CD4-positive, alpha-beta T cell treated with Interleukin-6 for 4 hours (primary cell): ENCODE data around the gene CLDND2.
"Not testable (repeated sequence)": the region's sequence is repeated elsewhere in the genome, so short reads cannot be mapped to it uniquely, and the experiment has no call there.

Experiments used
- DNase-seq: peaks from one replicate; pipeline ENCODE4 v3.0.0-alpha.2; 2020; ENCODE audit warnings: mixed read lengths

The CLDND2 gene

DNA sequence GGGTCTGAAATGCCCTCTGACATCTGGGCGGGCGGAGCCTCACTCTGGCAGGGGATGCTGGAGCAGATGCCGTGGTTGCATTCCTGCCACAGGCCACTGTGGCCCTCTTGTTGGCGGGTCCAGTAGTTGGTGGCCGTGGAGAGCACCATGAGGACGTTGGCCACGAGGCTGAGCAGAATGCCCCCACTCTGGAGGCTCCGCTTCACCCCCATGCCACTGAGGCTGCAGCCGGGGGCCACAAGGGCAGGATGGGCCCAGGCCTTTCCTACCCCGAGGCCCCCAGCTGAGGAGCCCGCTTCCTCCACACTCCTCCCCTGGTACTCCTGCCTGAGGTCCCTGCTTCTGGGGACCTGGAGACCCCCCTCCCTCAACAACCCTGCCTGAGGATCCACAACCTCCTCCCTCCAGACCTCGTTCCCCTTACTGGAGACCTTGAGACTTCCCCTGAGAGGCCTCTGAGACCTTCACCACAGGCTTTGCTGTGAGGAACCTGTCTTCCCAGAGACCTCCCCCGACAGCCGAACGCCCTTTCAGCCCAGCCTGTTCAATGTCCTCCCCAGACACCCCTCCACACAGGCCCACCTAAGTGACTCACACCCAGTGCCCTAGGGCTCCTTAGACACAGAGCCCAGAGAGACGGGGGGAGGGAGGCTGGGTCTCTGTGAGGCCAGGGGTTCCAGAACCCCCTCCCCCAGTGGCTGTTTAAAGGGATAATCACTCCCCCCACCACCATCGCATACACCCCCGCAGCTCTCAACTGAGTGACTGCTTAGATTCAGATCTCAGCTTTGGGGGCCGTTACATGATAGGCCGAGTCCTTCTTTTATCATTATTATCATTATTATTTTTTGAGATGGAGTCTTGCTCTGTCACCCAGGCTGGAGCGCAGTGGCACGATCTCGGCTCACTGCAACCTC lies at the start of gene CLDND2:
TSS of gene CLDND2 (minus strand) at position 638 of the 917 bp plus-strand sequence. CDS start at position 212, 426 bp downstream.
- DNase-seq, result peak; percentile 14

- no peak for DNase-seq
Measured at GRCh38 chr19:51417810-51418157, 49.0 kb upstream of the CLDND2 start.

DNA sequence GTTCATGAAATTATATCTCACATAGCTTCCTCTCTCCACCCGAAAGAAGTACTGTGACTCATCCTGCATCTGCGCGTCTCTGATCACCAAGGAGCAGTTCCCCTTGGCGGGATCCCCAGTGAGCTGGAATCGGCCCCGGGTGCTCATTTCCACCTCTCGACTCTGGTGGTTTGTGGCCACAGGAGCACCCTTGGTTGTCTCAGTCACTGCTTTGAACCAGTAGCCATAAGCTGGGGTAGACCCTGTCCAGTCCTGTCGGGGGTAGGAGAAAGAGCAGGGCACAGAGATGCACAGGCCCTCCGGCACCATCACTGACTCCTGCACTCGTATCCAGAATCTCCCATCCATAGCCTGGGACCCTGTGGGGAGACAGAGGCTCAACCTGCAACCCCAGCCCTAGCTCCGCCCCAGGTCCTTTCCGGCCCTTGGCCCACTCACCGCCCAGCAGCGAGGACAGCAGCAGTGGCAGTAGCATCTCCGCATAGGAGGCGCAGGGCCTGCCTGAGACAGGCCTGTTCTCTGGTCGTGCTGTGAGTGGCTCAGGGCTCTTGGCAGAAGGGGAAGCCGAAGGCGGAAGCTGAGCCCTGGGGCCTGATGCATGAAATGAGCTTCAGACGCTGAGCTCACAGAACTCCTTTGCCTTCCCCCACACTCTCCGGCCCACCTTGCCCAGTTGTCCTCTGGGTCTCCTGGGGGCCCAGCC lies 48.5 kb upstream of the CLDND2 start, which contains the start of gene SIGLEC10:
TSS of gene SIGLEC10 (minus strand) at position 536 of the 703 bp plus-strand sequence. CDS start at position 475, 61 bp downstream.
- no peak for DNase-seq

- DNase-seq, result not testable (repeated sequence)
Measured at GRCh38 chr19:51416422-51416821, 47.6 kb upstream of the CLDND2 start.

- DNase-seq, result no peak
Measured at GRCh38 chr19:51415187-51415586, 46.4 kb upstream of the CLDND2 start.

- DNase-seq, result no peak
Measured at GRCh38 chr19:51410950-51411748, 42.3 kb upstream of the CLDND2 start.

DNA sequence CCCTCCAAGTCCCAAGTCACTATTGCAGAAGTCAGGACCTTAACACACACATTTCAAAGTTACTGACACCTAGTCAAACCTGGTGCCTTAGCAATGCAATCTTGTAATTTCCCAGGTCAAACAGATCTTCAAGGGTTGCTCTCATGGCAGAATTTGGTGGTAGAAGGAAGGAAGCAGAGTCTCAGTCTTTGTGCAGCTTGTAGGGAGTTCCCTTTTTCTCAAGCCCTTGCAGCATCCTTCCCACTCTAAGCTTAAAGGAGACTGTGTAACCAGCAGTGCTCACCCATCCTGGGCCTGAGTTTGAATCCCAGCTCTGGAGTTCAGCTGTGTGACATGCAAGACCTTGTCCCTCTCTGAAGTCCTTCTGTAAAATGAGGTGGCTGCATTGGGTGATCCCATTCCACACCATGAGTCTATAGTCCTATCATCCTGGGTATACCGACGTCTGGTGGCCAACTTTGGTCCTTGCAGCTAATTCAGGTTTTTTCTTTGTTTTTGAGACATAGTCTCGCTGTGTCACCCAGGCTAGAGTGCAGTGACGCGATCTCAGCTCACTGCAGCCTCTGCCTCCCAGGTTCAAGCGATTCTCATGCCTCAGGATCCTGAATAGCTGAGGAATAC lies 38.8 kb upstream of the CLDND2 start:
- peak; percentile 42 for DNase-seq

GRCh38 chr19:51402117-51402516 lies 33.3 kb upstream of the CLDND2 start:
- DNase-seq, result no peak

DNA sequence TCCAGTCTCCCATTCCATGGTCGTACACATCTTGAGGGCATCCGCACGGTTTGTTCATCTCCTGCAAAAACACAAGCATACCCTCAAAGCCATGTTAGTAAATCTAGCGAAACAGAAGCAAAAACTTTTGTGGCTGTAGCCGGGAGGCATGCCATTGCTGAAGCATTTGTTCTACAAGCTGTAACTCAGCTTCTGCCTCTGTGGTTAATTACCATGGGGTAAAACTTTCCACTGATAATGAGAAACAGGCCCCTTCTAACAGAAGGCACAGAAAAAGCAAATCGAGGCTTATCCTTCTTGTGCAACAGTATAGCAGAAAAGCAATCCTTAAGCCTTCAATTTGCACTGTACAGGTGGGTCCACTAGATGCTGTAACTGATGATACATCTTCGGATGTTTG lies 31.1 kb upstream of the CLDND2 start:
- DNase-seq, result not testable (repeated sequence)

- no peak for DNase-seq
Measured at GRCh38 chr19:51399231-51399630, 30.4 kb upstream of the CLDND2 start.

DNA sequence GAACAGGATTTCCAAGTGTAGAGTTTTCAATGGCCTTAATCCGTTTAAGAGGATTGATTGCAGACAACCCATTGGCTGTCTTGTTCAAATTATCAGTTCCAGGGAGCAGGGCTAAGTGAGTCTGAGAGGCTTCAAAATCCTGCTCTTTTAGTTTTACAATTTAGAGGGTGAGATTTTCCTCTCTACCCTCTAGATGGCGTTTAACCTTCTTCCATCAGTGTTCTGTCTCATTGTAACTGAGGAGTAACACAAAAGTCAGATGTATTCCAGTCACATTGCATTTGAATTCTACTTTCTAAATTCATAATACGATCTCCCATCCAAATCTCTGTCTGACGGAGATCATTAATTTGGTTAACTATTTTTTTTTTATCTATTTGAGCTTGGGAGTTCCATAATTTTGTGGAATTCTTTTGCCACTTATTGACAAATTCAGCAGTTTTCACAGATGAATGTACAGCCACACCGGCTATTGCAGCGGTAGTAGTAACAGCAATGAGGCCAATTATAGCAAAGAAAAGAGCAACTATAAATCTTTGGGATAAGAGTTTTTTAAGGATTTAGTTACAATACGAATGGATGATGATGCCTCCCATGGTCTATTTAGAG lies 29.4 kb upstream of the CLDND2 start:
- DNase-seq, result no peak

- DNase-seq, result not testable (repeated sequence)
Measured at GRCh38 chr19:51397453-51397852, 28.6 kb upstream of the CLDND2 start.

DNA sequence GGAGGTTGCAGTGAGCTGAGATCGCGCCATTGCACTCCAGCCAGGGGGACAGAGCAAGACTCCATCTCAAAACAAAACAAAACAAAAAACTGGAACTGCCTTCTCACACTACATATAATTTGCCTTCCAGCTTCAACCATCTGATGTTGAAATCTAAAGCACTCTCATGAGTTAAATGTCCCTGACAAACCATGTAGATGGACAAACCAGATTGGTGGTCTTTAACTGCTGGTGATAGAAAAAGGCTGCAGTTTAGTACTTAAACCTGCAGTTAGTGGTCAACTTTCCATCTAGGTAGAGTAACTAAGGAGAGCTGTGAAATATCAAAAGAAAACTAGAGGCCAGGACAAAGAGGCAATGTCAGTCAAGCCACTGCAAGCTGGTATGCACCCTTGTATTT lies 27.4 kb upstream of the CLDND2 start:
- DNase-seq, result no peak

GRCh38 chr19:51394050-51394836 lies 25.4 kb upstream of the CLDND2 start:
- peak; percentile 86 for DNase-seq

DNA sequence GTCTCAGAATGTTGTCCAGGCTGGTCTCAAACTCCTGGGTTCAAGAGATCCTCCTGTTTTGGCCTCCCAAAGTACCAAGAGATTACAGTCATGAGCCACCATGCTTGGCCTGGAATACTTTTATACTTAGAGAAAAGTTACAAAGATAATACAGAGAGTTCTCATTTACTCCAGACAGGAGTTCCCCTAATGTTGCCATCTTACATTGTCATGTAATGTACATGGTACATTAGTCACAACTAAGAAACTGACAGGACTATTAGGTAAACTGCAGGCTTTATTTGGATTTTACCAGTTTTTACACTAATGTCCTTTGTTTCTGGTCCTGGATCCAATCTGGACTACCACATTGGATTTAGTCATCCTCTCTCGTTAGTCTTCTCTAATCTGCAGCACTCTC lies 23.9 kb upstream of the CLDND2 start:
- no peak for DNase-seq

DNA sequence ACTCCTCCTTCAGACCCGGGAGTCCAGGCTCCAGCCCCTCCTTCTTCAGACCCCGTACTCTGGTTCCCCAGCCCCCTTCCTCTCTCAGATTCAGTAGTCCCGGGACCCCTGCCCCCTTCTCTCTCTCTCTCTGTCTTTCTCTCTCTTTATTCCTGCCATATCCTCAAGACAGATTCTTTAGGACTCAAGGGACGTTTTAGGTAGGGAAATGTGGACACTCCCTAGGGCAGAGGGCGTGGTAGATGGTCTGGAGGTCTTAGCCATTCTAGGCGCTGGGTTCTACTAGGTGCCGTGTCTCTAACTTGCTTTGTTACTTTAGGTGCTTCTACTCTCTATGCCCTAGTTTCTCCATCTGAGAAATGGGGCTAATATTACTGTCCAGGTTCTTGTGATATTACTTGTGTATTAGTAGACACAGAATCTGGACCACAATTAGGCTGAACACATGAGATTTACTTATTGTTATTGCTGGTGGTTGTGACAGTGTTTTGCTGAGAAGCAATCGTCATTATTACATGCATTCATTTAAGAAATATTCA lies 22.3 kb upstream of the CLDND2 start:
- DNase-seq, result no peak

DNA sequence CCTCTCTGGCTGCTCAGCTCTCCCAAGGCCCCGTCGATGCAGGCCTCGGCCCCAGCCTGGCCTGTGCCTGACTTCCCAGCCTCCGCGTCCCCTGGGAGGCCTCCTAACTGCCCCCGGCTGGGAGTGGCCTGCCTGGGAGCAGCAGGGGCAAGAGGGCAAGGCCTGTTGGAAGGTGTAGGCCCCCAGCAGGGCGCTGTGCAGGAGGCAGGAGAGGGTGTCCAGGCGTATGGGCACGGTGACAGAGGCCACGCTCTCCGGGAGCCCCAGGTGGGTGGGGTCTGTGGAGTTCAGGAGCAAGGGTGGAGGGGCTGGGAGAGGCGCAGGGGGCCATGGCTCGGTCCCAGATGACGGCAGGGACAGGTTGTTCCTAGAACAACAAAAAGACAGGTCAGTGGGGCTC lies 20.3 kb upstream of the CLDND2 start:
- no peak for DNase-seq

DNA sequence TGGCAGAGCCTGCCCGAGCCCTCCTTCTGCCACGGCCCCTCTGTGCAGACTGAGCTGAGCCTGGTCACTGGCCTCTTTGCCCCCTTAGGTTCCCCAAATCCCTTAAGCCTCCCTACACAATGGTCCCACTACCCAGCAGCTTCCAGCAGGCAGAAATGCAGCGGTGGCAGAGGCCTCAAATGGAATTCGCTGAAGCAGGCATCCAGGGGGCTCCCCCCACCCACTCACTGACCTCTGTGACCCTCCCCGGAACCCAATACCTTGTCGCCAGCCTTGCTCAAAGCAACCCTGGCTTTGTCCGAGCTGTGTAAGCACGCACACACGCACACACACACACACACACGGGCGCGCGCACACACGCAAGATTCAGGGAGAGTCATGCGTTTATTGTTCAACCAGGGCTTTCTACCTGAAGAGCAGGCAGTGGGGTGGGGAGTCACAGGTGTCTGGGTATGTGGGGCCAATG lies 19.2 kb upstream of the CLDND2 start, which contains the start of gene LIM2:
TSS of gene LIM2 (minus strand) at position 51 of the 466 bp plus-strand sequence. CDS start 531 bp downstream, outside the sequence.
- no peak for DNase-seq

DNA sequence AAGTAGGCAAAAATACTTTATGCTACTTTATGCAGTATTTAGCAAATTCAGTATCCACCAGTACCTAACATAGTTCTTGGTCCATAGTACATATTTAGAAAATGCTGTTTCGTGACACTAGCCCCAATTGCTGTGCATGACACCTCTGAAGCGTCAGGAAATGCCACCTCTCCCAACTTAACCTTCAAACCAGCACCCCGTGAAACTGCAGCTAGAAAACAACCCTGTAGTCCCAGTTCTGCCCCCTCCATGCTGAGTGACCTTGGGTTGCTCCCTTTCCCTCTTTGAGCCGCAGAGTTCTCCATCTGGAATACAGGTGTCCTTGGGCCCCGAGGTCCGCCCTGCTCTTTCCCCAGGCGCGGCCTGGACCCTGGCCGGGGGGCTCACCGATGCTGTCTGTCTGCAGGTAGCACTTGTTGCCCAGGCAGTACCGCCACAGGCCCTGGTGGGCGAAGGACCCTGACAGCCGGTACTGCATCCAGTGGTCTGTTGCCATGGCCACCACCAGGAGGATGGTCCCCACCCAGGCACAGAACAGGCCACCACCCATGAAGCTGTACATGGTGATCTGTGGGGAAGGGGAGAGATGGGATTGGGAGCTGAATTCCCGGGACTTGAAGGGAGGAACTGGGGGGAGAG lies 18.2 kb upstream of the CLDND2 start:
- DNase-seq, result no peak

GRCh38 chr19:51382004-51382403 lies 13.2 kb upstream of the CLDND2 start:
- no peak for DNase-seq
